Embryonic facial prominence (tissue), 1 donor: ENCODE data around the gene TMEM236.

Experiments
- DNase-seq: peaks from one replicate; pipeline ENCODE4 v3.0.0-alpha.2; 2016; ENCODE audit errors: extremely low spot score

Gene TMEM236

DNA sequence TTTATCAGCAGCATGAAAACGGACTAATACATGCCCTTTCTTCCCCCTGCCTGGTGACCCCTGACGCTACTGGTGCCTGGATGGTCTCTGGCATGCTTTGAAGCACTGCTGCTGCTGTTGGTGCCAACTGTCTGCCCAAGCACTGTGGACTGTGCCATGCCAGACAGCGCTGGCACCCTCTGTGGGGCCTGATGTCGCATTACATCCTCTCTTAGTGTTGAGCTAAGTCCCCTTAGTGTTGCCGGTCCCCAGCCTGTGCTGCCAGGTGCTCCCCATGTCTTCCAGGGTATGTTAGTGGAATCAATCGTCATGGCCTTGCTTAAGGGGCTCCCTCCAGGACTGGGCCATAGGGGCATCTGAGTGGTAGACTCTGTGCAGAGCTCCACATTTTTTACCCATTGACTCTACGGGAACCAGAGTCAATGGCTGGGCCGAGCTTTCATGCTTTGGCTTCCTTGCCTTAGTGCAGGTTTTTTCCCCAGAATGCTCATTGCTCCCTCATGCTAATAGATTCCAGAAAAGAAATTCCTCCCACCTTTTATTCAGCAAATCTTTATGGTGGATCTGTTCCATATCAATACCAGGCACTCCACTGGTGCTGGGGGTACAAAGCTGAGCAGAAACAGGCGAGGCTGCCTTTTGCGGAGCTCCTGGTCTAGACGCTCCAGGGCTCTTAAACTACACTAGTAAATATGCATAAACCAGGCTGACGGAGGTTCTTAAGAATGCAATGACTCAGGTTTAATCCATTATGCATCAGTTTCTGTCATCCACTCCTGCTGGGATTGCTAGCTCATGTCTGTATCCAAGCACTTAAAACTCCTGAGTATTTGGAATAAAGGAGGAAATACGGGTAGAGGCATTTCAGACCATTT lies 35.3 kb downstream of the TMEM236 start:
- peak; percentile 62 for DNase-seq

DNA sequence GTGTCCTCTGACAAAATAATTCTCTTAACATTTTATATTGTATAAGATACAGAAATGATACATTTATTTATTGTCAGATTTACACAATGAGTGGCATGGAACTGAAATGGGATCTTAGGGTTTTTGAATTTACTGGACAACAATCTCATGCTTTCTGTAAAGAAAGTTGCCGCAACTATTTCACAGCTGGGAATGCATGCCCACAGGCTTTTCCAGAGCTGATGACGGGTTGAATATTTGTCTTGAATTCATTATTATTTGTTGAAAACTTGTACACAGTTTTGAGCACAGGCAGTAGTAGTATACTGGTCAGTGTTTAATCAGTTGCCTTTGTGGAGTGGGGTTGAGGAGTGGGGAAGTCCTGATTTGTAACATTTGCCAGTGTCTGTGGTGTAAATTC lies 36.6 kb downstream of the TMEM236 start:
- no peak for DNase-seq

DNA sequence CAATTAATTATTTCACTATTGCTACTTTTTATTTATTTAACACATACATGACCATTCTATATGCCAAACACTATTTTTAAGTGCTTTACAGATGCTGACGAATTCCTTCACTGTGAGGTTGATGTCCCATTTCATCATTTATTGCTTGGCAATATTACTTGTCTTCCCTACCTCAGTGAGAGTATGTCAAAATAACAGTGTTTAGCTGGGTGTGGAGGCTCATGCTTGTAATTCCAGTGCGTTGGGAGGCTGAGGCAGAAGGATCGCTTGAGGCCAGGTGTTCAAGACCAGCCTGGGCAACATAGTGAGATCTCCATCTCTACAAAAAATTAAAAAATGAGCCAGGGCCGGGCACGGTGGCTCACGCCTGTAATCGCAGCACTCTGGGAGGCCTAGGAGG lies 37.4 kb downstream of the TMEM236 start:
- no peak for DNase-seq

DNA sequence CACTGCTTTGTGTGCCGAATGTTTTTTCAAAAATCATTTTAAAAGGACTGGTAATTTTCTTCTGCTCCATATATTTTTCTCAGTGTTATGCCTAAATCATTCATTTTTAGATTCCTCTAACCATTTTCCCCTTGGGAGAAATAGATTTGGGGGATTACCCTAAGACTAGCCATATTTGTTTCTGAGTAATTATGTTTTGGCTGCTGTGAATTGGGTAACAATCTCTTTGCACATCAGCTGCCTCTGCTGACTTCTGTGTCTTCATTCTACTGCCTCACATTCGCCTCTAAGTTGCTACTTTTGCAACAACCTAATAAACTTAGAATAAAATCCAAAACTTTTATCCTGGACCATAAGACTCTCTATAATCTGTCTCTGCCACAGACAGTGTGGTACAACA lies 38.6 kb downstream of the TMEM236 start:
- no peak for DNase-seq

DNA sequence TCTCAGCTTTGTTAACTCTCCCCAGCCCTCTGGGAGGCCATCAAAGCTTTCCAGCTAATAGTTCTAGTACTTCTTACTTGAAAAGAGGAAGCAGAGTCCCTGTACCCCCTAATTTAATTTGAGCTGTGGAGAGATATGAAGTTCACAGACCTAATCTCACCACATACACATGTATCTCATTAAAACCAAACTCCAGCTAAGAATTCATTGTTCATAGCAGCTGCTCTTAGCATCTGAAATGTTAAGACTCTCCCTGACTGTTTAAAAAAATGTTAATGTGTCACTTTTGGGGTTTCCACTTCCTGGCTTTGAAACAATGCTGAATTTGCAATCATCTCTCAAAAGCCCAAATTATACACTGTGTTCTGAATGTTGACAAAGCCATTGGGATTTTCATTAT lies 41.0 kb downstream of the TMEM236 start:
- DNase-seq, result no peak

DNA sequence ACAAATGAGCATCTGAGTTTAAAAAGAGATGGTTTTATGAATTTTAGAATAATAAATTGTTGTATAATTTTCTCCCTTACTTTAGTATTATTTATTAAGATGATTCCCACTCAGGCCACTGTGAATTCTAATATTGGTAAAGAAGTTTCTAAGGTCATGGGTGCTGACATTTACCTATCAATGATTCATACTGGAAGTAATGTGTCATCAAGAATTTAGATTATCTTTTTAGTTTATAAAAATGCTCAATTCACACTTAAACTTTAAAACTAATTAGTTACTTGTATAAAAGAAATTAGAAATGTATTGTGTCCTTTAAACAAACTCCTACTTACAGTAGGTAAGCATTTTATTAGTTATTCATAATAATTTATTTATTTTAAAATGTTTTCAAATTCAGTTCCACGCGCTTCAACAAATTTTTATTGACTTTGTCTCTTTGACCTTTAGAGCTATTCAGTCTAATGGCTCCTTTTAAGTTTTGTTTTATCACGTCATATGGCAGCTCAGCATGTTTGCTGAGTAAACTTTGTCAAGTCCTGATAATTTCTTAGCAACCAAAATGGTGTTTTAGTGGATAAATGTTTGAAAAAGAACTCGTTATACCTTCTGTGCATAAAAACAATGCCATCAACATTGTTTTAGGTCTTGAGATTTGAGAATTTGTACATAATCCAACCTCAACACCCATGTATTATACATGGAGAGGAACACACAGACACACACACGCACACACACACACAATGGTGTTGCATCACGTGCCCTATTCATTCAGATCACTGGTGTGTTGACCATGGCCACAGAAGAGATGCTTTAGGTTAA lies 42.0 kb downstream of the TMEM236 start:
- no peak for DNase-seq

DNA sequence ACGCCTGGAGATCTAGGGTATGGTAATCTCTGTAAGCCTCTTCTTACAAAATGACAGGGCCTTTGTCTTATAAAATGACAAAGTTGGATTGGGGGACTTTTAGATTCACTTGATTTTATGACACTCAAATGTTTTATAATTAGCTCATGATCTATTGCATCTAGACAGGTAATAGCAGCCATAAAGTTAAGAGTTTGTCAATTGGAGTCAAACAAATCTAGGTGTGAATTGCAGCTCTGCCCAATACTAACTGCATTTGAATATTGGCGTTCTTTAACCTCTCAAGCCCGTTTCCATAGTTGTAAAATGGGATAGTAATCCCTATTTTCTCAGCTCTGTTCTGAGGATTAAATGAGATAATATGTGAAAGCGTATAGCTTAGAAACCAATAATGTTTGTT lies 43.1 kb downstream of the TMEM236 start:
- no peak for DNase-seq

DNA sequence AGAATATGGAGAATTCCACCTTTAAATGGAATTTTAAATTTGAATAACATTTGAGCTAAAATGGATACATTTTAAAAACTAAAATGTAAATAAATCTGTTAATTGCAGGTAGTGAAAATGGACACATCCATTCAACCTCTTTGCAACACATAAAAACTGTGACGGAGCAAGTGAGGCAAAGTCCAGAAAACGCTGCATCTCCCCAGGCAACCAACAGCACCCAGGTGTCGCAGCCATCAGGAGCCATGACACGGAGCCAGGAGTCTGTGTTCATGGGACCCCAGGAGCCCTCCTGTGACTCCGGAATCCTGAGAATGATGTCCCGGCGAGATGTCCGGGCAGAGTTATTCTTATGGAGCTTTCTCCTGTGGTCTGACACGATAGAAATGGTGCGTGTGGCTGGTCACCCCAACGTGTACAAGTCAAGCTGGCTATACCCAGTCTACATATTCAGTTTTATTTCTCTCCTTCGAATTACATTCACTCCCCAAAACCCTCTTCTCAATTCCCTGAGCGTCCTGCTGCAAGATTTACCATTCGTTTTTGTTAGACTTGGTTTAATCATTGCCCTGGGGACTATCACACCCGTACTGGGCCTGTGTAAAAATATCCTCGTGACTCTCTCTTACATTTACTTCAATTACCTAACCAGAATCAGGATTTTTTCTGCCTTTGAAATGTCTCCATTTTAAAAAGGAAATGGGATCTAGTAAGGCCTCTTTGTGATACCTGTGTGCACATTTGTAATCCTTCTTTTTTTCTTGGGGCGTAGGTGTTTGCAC lies 44.0 kb downstream of the TMEM236 start:
- no peak for DNase-seq

DNA sequence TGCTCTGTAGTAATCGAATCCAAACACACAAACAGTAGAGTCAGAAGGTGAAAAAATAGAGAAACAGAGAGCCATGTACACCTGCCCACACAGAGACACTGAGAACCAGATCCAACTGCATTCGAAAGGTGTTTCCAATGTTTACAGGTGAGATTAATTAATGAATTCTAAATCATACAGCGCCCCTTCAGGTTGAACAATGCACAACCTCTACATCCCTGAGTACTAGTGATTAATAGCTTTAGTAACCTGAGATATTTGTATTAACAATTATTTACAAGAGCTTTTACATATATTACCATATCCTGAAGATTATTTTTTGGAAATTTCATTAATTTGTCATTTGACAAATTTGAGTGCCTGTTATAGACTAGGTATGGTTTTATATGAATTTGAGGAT lies 49.5 kb downstream of the TMEM236 start:
- no peak for DNase-seq

DNA sequence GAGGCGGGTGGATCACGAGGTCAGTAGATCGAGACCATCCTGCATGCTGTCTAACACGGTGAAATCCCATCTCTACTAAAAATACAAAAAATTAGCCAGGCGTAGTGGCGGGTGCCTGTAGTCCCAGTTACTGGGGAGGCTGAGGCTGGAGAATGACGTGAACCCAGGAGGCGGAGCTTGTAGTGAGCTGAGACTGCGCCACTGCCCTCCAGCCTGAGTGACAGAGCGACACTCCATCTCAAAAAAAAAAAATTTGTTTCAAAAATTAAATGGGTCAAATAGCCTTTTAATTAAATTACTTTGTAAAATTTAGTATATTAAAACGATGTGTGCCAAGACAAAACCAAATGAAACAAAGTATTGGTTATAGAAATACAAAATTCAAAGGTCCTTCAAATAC lies 50.3 kb downstream of the TMEM236 start:
- no peak for DNase-seq

DNA sequence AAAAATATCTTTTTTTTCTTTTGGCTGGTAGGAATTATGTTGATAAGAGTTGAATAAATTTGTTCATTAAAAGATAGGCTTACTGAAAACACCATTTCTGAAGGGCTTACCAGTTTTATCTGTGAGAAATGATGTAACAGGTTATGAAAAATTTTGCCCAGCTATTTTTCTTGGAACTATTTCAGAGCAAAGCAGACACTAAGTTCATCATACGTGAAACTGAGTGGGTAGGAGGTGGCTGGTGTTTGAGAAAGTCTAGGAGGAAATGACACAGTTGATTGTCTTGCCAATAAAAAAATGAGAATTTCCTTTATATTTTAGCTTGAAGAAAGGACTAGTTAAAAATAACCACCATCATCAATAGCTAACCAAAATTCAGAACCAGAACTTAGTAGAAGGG lies 51.0 kb downstream of the TMEM236 start:
- no peak for DNase-seq

DNA sequence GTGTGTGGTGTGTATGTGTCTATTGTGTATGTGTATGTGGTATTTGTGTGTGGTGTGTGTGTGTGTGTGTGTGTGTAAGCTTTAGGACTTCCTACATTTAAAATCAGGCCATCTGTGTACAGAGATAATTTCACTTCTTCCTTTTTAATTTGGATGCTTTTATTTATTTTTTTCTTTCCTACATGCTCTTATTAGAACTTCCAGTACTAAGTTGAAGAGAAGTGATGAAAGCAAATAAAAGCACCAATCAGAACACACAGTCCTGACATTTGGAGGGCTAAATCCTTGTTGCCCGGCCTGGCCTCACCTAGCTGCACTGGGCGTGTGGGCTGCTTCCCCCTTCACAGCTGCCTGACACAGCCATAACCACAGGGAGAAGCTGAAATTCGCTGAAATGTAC lies 53.3 kb downstream of the TMEM236 start:
- no peak for DNase-seq

DNA sequence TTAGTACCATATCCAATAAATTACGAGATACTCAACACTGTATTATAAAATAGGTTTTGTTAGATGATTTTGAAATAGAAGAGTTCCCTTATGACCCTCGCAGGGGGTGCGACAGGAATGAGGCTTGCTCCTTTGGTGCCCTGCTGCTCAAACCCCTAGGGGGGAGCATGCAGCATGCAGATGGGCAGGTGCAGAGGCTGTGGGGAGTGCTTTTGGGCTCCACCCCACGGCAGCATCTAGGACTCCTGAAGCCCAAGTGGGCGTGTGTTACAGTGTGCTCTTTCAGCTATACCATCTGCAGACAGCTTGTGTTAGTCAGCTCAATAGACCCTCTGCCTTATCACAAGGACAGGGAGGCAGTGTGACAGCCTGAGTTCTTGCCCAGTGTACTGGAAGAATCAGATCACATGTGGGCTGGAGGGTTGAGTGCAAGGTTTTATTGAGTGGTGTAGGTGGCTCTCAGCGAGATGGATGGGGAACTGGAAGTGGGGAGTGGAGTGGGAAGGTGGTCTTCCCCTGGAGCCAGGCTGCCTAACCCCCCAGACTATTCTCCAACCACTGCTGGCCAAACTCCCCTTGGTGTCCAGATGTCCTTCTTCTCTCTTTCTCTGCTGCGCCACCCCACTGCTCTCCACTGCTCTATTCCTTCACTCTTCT lies 54.0 kb downstream of the TMEM236 start:
- no peak for DNase-seq

DNA sequence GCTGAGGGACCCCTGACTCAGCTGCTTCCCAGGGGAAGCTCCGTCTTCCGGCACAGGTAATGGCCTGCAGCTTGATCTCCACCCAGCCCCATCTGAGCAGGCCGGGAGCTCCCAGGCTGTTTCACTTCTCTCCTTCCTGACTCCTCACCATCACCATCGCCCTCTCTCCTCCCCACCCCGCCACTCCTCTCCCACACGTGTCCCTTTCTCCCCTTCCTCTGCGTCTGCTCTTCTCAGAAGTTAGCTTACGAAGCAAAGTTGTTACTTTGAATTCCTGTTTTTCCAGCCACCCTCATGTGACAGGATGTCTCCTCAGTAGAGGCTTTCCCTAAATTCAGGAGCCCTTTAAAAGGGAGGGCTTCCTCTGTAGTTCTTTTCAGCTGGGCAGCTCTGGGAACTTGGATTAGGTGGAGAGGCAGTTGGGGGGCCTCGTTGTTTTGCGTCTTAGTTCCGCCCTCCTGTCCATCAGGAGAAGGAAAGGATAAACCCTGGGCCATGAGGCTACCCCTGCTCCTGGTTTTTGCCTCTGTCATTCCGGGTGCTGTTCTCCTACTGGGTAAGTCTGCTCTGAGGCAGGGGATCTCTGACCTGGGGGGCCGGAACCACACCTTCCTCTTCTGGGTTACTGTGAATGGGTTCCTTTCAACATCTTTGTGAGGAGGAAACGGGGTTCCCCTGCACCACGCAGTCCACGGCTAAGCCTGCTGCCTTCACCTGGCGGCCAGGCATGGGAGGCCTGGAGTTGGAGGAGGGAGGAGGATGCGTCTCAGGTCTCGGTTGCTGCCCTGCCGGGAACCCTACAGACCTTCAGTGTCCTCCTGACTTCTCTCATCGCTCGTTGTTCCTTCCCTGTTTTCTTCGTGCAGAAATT lies 57.2 kb downstream of the TMEM236 start, which contains the start of gene MRC1:
TSS of gene MRC1 (plus strand) at position 378 of the 871 bp plus-strand sequence. CDS start at position 496, 118 bp downstream.
- no peak for DNase-seq

DNA sequence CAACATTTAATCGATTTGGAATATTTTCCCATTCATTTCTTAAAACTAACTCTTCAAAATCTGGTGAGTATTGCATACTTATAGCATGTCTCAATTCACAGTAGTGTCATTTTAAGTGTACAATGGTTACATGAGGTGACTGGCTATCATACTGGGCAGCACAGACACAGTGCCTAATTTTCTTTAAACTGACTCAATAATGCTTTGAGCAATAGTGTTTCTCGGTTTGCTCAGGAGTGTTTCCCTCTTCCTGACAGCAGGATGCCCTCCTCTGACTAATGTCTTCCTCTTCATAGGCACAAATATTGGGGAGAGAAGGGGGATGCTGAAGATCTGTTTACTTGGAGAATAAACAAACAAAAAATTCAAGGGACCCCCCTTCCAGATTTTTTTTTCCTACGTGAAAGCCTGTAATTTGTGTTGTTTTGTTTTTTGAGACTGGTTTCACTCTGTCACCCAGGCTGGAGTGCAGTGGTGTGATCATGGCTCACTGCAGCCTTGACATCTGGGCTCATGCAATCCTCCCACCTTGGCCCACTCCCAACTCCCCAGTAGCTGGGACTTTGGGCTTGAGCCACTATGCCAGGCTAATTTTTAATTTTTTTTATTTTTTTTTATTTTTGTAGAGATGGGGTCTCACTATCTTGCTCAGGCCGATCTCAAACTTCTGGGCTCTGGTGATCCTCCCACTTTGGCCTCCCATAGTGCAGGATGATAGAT lies 59.3 kb downstream of the TMEM236 start:
- DNase-seq, result no peak

DNA sequence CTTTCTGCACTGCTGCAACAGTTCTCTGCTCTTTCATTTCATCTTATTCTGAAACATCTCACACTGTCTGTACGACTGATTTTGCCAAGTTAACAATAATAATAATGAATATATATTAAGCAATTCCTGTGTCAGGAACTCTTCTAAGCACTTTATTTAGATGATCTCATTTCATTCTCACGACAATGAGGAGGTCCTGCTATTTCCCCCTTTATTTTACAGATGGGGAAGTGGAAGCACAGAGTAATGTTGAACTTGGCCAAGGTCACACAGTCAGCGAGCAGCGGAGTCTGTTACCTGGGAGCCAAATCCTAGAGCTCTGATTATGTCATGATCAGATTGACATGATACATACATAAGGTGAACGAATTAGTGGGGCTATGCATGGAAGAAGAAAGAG lies 63.0 kb downstream of the TMEM236 start:
- DNase-seq, result no peak

DNA sequence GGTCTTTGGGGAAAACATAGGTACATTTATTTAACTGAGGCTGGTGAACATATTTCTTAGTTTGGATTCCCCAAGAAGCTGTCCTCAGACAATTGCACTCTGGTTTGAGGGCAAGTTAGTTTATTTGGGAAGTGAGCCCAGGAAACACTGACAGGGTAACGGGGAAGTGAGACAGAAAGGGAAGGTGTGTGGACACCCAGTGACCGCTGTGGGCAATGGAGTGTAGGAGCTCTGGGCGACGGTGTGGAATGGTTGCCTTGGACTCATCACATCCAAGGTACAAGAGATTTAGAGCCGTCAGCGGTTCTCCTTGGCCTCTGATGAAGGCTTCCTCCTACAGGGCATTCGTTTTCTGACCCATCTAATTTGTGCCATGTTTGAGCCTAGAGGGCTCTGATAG lies 64.2 kb downstream of the TMEM236 start:
- no peak for DNase-seq

DNA sequence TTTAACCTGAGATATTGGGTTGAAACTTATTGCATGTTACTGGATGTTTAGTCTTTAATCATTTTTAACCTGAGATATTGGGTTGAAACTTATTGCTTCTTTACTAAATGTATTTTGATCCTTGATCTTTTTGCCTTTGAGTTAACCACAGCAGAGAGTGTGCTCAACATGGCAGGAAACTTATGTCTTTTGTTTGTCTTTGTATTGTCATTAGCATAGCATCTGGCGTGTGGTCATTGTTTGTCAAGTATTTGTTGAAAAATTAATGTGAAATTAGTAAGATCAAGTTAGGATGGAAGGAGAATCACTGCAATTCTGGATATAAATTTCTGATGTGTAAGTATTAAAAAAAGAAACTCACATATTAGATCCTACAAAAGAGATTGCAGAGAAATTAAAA lies 65.3 kb downstream of the TMEM236 start:
- no peak for DNase-seq

DNA sequence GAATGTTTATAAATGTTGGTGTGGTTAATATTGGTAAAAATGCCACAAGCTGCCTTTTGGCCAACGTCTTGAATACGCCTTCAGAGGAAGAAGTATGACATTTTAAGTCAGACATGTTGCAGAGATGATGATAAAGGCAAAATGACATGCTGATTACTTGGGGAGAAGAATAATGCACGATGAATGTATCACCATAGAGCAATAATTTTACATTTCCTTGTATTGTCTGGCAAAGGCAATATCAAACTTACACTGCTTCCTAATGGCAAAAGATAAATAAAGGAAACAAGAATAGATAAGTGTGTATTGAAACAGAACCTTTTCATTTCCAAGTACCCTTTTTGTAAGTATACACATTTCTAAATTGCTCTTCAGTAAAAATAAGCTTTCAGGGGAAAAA lies 65.8 kb downstream of the TMEM236 start:
- DNase-seq, result no peak

DNA sequence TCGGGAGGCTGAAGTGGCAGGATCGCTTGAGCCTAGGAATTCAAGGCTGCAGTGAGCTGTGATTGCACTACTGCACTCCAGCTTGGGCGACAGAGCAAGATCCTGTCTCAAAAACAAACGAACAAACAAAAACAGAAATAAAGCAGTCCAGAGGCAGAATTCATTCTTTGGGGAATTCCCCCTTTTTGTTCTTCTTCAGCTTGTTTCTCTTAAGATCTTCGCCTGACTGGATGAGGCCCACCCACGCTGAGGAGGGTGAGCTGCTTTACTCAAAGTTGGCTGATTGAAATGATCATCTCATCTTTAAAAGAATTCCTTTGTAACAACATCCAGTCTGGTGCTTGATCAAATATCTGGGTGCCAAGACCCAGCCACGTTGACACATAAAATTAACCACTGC lies 67.8 kb downstream of the TMEM236 start:
- DNase-seq, result no peak
